A549 (cell line): ENCODE results near the gene ATP9A.

Experiments
- EP300 ChIP-seq, 2 experiments: fragments of >200 bp; sonication (Bioruptor Twin); formaldehyde crosslinking; IDR thresholded peaks; 2 replicates in 1 of 2; 3 replicates in 1 of 2; pipeline ENCODE4 v1.6.1; 2016 to 2017
- FOXS1 ChIP-seq: fragments of 250-450 bp; sonication (Bioruptor Pico); IDR thresholded peaks from 2 replicates; pipeline ENCODE4 v1.5.0; 2020; ENCODE audit warnings: mild to moderate bottlenecking, moderate library complexity
- HOXA7 ChIP-seq: fragments of 250-450 bp; sonication (Bioruptor Pico); IDR thresholded peaks from 2 replicates; pipeline ENCODE4 v1.5.0; 2020; ENCODE audit warnings: mild to moderate bottlenecking, moderate library complexity
- KDM5A ChIP-seq: fragments of 200-600 bp; sonication (generic); IDR thresholded peaks from 2 replicates; pipeline ENCODE4 v1.6.1; 2016; ENCODE audit warnings: antibody characterized with exemption, mild to moderate bottlenecking
- RFX5 ChIP-seq: fragments of 450-650 bp; IDR thresholded peaks from 2 replicates; pipeline ENCODE4 v1.7.1; 2014; ENCODE audit warnings: antibody characterized with exemption, mild to moderate bottlenecking, moderate library complexity
- TF ChIP-seq, protein P1 (sequence below): fragments of >200 bp; sonication (Bioruptor Twin); formaldehyde crosslinking; IDR thresholded peaks from 3 replicates; pipeline ENCODE4 v1.5.1; 2016

- TF ChIP-seq FOXS1 (CRISPR knock-in tag) (no peak), RFX5 (no peak), HOXA7 (no peak), EP300 (IDR thresholded peaks at IDR 0.05) (no peak), KDM5A (no peak)
- TF ChIP-seq, protein P1, sequence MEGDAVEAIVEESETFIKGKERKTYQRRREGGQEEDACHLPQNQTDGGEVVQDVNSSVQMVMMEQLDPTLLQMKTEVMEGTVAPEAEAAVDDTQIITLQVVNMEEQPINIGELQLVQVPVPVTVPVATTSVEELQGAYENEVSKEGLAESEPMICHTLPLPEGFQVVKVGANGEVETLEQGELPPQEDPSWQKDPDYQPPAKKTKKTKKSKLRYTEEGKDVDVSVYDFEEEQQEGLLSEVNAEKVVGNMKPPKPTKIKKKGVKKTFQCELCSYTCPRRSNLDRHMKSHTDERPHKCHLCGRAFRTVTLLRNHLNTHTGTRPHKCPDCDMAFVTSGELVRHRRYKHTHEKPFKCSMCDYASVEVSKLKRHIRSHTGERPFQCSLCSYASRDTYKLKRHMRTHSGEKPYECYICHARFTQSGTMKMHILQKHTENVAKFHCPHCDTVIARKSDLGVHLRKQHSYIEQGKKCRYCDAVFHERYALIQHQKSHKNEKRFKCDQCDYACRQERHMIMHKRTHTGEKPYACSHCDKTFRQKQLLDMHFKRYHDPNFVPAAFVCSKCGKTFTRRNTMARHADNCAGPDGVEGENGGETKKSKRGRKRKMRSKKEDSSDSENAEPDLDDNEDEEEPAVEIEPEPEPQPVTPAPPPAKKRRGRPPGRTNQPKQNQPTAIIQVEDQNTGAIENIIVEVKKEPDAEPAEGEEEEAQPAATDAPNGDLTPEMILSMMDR = no peak
Measured at GRCh38 chr20:51633430-51633829, 134.8 kb downstream of the ATP9A start.
